Uterus (tissue), 4 donors: Measurements from ENCODE around the gene ANP32B. TPM values are rescaled to one million over a fixed set of nuclear protein-coding genes. Genes with fewer than 3 reads are reported as not detected.

Experiments
- DNase-seq, 2 donors: peaks; one replicate each; pipeline ENCODE4 v3.0.0-alpha.2; 2019 to 2020
- H3K27ac ChIP-seq, 2 donors: fragments of 200-600 bp; sonication (generic); 1 replicate in 1 of 2; 2 replicates in 1 of 2; pipeline ENCODE4 v1.5.1; 2016 to 2018
- H3K27me3 ChIP-seq, 2 donors: fragments of 200-600 bp; sonication (generic); one replicate each; pipeline ENCODE4 v1.5.1; 2018 to 2019; ENCODE audit warnings: control low read depth in 1 of 2
- H3K36me3 ChIP-seq, 2 donors: fragments of 200-600 bp; sonication (generic); one replicate each; pipeline ENCODE4 v1.5.1; 2019; ENCODE audit warnings: control low read depth in 1 of 2
- H3K4me1 ChIP-seq, 2 donors: fragments of 200-600 bp; sonication (generic); one replicate each; pipeline ENCODE4 v1.5.1; 2018 to 2019; ENCODE audit warnings: control low read depth in 1 of 2
- H3K4me3 ChIP-seq, 2 donors: fragments of 200-600 bp; sonication (generic); 1 replicate in 1 of 2; 2 replicates in 1 of 2; pipeline ENCODE4 v1.5.1; 2018 to 2019; ENCODE audit warnings: mild to moderate bottlenecking in 1 of 2
- H3K9me3 ChIP-seq, 2 donors: fragments of 200-600 bp; sonication (generic); one replicate each; pipeline ENCODE4 v1.5.1; 2019; ENCODE audit warnings: control low read depth in 1 of 2
- CTCF ChIP-seq, 4 experiments: fragments of 200-600 bp in 2 of 4; fragments of 450-650 bp in 2 of 4; sonication (generic) in 2 of 4; IDR thresholded peaks; one replicate each; pipeline ENCODE4 v1.5.1; 2016 to 2019; ENCODE audit warnings: antibody characterized with exemption in 4 of 4, mild to moderate bottlenecking in 2 of 4, moderate library complexity in 1 of 4
- POLR2A ChIP-seq, 2 donors: fragments of 450-650 bp; IDR thresholded peaks; one replicate each; pipeline ENCODE4 v1.6.1; 2016; ENCODE audit warnings: antibody characterized with exemption in 2 of 2, mild to moderate bottlenecking in 1 of 2, moderate library complexity in 1 of 2
- intact Hi-C: fragments of 100-400 bp; cut with DNase I; formaldehyde crosslinking; loops from one replicate; pipeline ENCODE4 v1.15.1; 2023; ENCODE audit warnings: low total_unique reads
- total RNA-seq, 4 donors: library from RNA; depleted of rRNA in 3 of 4; stranded (reverse); fragments of >200 nt in 3 of 4; gene quantifications; one replicate each; pipeline versions ENCODE4 v1.1.0 to v1.2.4, GENCODE V29; 2014 to 2023
- donor health status: DM: yes; HTN: yes; CAD: no.

ANP32B gene
- total RNA-seq, 4 donors from 2014 or later = 9.3 to 162 (median 40.4) TPM

- TF ChIP-seq POLR2A (IDR thresholded peaks at IDR 0.05) (no peak), CTCF (IDR thresholded peaks at IDR 0.05) (no peak)
- Histone ChIP-seq H3K27me3 (no peaks in the 10 kb centered on the region), H3K36me3 (no peaks in the 10 kb centered on the region), H3K4me3 (no peak overlapping the region), H3K4me1 (no peaks in the 10 kb centered on the region), H3K9me3 (no peaks in the 10 kb centered on the region), H3K27ac (peak overlapping the region; percentile 89 to 96)
- intact Hi-C loops = loop anchor here (5.0 kb wide), 1 partner anchor 76 kb away; the partner anchor contains the start of gene NANS
- DNase-seq = peak; percentile 34 to 52
These were observed 2.0 kb upstream of the ANP32B start for GRCh38 chr9:97980918-97981845.

GRCh38 chr9:97981846-97982682 is 1.1 kb upstream of the ANP32B start:
- no peaks in the 10 kb centered on the region for H3K9me3 ChIP-seq
- no peaks in the 10 kb centered on the region for H3K27me3 ChIP-seq
- no peaks in the 10 kb centered on the region for H3K4me1 ChIP-seq
- DNase-seq = no peak
- intact Hi-C loops = loop anchor here (5.0 kb wide), 1 partner anchor 75 kb away; the partner anchor contains the start of gene NANS
- TF ChIP-seq POLR2A (IDR thresholded peaks at IDR 0.05) = no peak
- TF ChIP-seq CTCF (IDR thresholded peaks at IDR 0.05) = no peak
- H3K27ac ChIP-seq = peak overlapping the region; percentile 89 to 96
- no peaks in the 10 kb centered on the region for H3K36me3 ChIP-seq
- peak overlapping the region; percentile 54 to 64 for H3K4me3 ChIP-seq

GRCh38 chr9:97983589-97984187 is 547 bp downstream of the ANP32B start:
- TF ChIP-seq POLR2A (IDR thresholded peaks at IDR 0.05) (no peak), CTCF (IDR thresholded peaks at IDR 0.05) (no peak)
- Histone ChIP-seq H3K27me3 (no peaks in the 10 kb centered on the region), H3K4me3 (peak overlapping the region; percentile 54 to 64), H3K27ac (peak overlapping the region; percentile 96 to 98), H3K36me3 (no peaks in the 10 kb centered on the region), H3K9me3 (no peaks in the 10 kb centered on the region), H3K4me1 (peaks cover 0 to 4% of the 10 kb centered on the region in 2 donors)
- intact Hi-C loops = loop anchor here (5.0 kb wide), 1 partner anchor 74 kb away; the partner anchor contains the start of gene NANS
- peak in 1 of 2 donors; percentile 54 for DNase-seq

GRCh38 chr9:97984188-97985057 is 1.3 kb downstream of the ANP32B start:
- Histone ChIP-seq H3K9me3 (no peaks in the 10 kb centered on the region), H3K27ac (peak overlapping the region; percentile 96 to 98), H3K4me3 (peak overlapping the region; percentile 54 to 64), H3K36me3 (no peaks in the 10 kb centered on the region), H3K27me3 (no peaks in the 10 kb centered on the region), H3K4me1 (peaks cover 0 to 10% of the 10 kb centered on the region in 2 donors)
- intact Hi-C loops = loop anchor here (5.0 kb wide), 1 partner anchor 73 kb away; the partner anchor contains the start of gene NANS
- DNase-seq = peak; percentile 80 to 84
- TF ChIP-seq CTCF (IDR thresholded peaks at IDR 0.05) = peak in 1 of 4 experiments; percentile 11
- TF ChIP-seq POLR2A (IDR thresholded peaks at IDR 0.05) = peak; percentile 20 to 86
